ENCODE data around the gene SLAIN1.

The SLAIN1 gene

GRCh38 chr13:77737583-77738200 lies 40.2 kb downstream of the SLAIN1 start:
- no peak for DNase-seq (ENCODE audit: low read depth)
- no peak overlapping the region for H3K4me3 ChIP-seq (ENCODE audit: low read depth, low read length)
- TF ChIP-seq CTCF (IDR thresholded peaks at IDR 0.05; ENCODE audit: low read depth, low read length) (no peak), MYC (IDR thresholded peaks at IDR 0.05; ENCODE audit: low read depth, low read length) (no peak)

GRCh38 chr13:77740097-77740735 lies 42.7 kb downstream of the SLAIN1 start:
- no peak overlapping the region for H3K4me3 ChIP-seq (ENCODE audit: low read depth, low read length)
- no peak for DNase-seq (ENCODE audit: low read depth)
- TF ChIP-seq CTCF (IDR thresholded peaks at IDR 0.05; ENCODE audit: low read depth, low read length) (no peak), MYC (IDR thresholded peaks at IDR 0.05; ENCODE audit: low read depth, low read length) (no peak)

GRCh38 chr13:77740931-77741596 lies 43.6 kb downstream of the SLAIN1 start:
- TF ChIP-seq POLR2A (IDR thresholded peaks at IDR 0.05; ENCODE audit: extremely low read depth, insufficient read length): no peak
- no peak for TF ChIP-seq CTCF (IDR thresholded peaks at IDR 0.05; ENCODE audit: low read depth, low read length)
- TF ChIP-seq MYC (IDR thresholded peaks at IDR 0.05; ENCODE audit: low read depth, low read length): no peak
- no peak for TF ChIP-seq MAX (IDR thresholded peaks at IDR 0.05; ENCODE audit: low read depth, low read length)
- no peak for DNase-seq (ENCODE audit: low read depth)
- H3K4me3 ChIP-seq (ENCODE audit: low read depth, low read length): no peak overlapping the region

GRCh38 chr13:77741597-77741972 lies 44.1 kb downstream of the SLAIN1 start:
- H3K4me3 ChIP-seq (ENCODE audit: low read depth, low read length): no peak overlapping the region
- TF ChIP-seq MAX (IDR thresholded peaks at IDR 0.05; ENCODE audit: low read depth, low read length): no peak
- no peak for TF ChIP-seq CTCF (IDR thresholded peaks at IDR 0.05; ENCODE audit: low read depth, low read length)
- no peak for TF ChIP-seq MYC (IDR thresholded peaks at IDR 0.05; ENCODE audit: low read depth, low read length)
- no peak for TF ChIP-seq POLR2A (IDR thresholded peaks at IDR 0.05; ENCODE audit: extremely low read depth, insufficient read length)
- DNase-seq (ENCODE audit: low read depth): no peak

- no peak overlapping the region for H3K4me3 ChIP-seq (ENCODE audit: low read depth, low read length)
- no peak for DNase-seq (ENCODE audit: low read depth)
- no peak for TF ChIP-seq MAX (IDR thresholded peaks at IDR 0.05; ENCODE audit: low read depth, low read length)
Measured at GRCh38 chr13:77742801-77743200, 45.3 kb downstream of the SLAIN1 start.

- TF ChIP-seq POLR2A (IDR thresholded peaks at IDR 0.05; ENCODE audit: extremely low read depth, insufficient read length): no peak
- no peak for TF ChIP-seq CTCF (IDR thresholded peaks at IDR 0.05; ENCODE audit: low read depth, low read length)
- TF ChIP-seq MYC (IDR thresholded peaks at IDR 0.05; ENCODE audit: low read depth, low read length): no peak
- TF ChIP-seq MAX (IDR thresholded peaks at IDR 0.05; ENCODE audit: low read depth, low read length): no peak
- DNase-seq (ENCODE audit: low read depth): no peak
- H3K4me3 ChIP-seq (ENCODE audit: low read depth, low read length): no peak overlapping the region
Measured at GRCh38 chr13:77745784-77746183, 48.3 kb downstream of the SLAIN1 start.

All from NB4 (cell line).